ENCODE measurements around the gene DST. TPM values are rescaled to one million over a fixed set of nuclear protein-coding genes. Genes with fewer than 3 reads are reported as not detected.
A peak's percentile ranks its signal among the peaks of the same experiment; 100 is the strongest.

DST gene
- total and polyA plus RNA-seq, 2 of the 4 experiments (the other 2 are of a cell fraction) = 97.7 to 452 TPM

- no peak overlapping the region for H2AK9ac ChIP-seq (replicated peaks; ENCODE audit: low read depth, low read length, poor library complexity)
- ATAC-seq (ENCODE audit: low read depth) (no peak), DNase-seq (no peak)
- H3K27me3 ChIP-seq (ENCODE audit: control insufficient read depth, insufficient read depth, low read length) = no peaks in the 10 kb centered on the region
- H3K4me2 ChIP-seq (ENCODE audit: low read depth, low read length) = no peak overlapping the region
- no peaks in the 10 kb centered on the region for H4K20me1 ChIP-seq (ENCODE audit: insufficient read depth, low read length)
- no peak overlapping the region for H3K9ac ChIP-seq (ENCODE audit: low read depth, low read length)
- no peak overlapping the region for H2AK5ac ChIP-seq (ENCODE audit: low read depth, low read length)
- H4K91ac ChIP-seq (ENCODE audit: insufficient read depth, low read depth, low read length) = no peak overlapping the region
- no peak overlapping the region for H2BK20ac ChIP-seq (ENCODE audit: low read depth, low read length)
- H2BK5ac ChIP-seq (ENCODE audit: low read depth, low read length, poor library complexity, severe bottlenecking) = no peak overlapping the region
- POLR2A ChIA-PET (ENCODE audit: unreplicated experiment) = interaction anchor here (0.7 kb wide), 1 partner anchor 161 kb away, joined by 3 read pairs; no protein-coding TSS in a partner anchor
- no peak overlapping the region for H3K18ac ChIP-seq (ENCODE audit: low read depth, low read length)
- no peak for TF ChIP-seq NFE2L2 (IDR thresholded peaks at IDR 0.05; ENCODE audit: low read depth, low read length)
- no peak for TF ChIP-seq BHLHE40 (IDR thresholded peaks at IDR 0.05; ENCODE audit: low read depth, low read length)
- no peak for TF ChIP-seq MAZ (IDR thresholded peaks at IDR 0.05; ENCODE audit: borderline replicate concordance, low read depth, low read length)
- peak; percentile 39 for TF ChIP-seq CEBPB (IDR thresholded peaks at IDR 0.05; ENCODE audit: low read depth, low read length)
- no peak for TF ChIP-seq POLR2A (IDR thresholded peaks at IDR 0.05; ENCODE audit: low read depth, low read length)
- TF ChIP-seq RAD21 (IDR thresholded peaks at IDR 0.05; ENCODE audit: low read length) = no peak
- no peak for TF ChIP-seq RFX5 (IDR thresholded peaks at IDR 0.05; ENCODE audit: low read depth, low read length)
- no peak overlapping the region for H2AFZ ChIP-seq (replicated peaks; ENCODE audit: low read length, poor library complexity)
- no peak overlapping the region for H4K8ac ChIP-seq (ENCODE audit: low read depth in 2 of 2, low read length in 2 of 2)
- dilution Hi-C loops (cut with HindIII; ENCODE audit: low sequenced_read_pairs, unreplicated experiment) (no loop called here), in situ Hi-C loops (cut with MboI; ENCODE audit: low sequenced_read_pairs) (loop anchor here (25.0 kb wide), 1 partner anchor 674 kb away; the partner anchor contains the start of gene PRIM2), intact Hi-C loops (cut with micrococcal nuclease) (loop anchor here (5.0 kb wide), 1 partner anchor 684 kb away; no protein-coding TSS in a partner anchor)
- no peak overlapping the region for H3K4ac ChIP-seq (ENCODE audit: low read depth, low read length)
- H3K56ac ChIP-seq (ENCODE audit: extremely low read depth, insufficient read depth, low read length) = no peak overlapping the region
- peaks cover 3% of the 10 kb centered on the region; the same call in 1 of the 2 replicates for H3K9me1 ChIP-seq (ENCODE audit: insufficient read depth, low read length)
- no peak overlapping the region for H3K23ac ChIP-seq (ENCODE audit: low read depth, low read length)
- no peak overlapping the region for H2BK15ac ChIP-seq (ENCODE audit: low read depth, low read length)
- no TSS peak for BruUV-seq (replicated peaks)
- no peak overlapping the region for H4K5ac ChIP-seq (ENCODE audit: low read depth, low read length)
- peaks cover 6% of the 10 kb centered on the region for H3K4me1 ChIP-seq (ENCODE audit: control insufficient read depth, insufficient read depth, low read length)
- H3K9me3 ChIP-seq (ENCODE audit: control insufficient read depth, insufficient read depth, low read length) = no peaks in the 10 kb centered on the region
- H3K4me3 ChIP-seq (ENCODE audit: insufficient read depth, low read depth, low read length) = no peak overlapping the region
- H2BK120ac ChIP-seq (ENCODE audit: low read depth, low read length) = no peak overlapping the region
- peaks cover 13 to 16% of the 10 kb centered on the region in 2 experiments for H3K79me1 ChIP-seq (ENCODE audit: low read depth in 1 of 2, low read length in 2 of 2)
- no peak overlapping the region for H3K14ac ChIP-seq (replicated peaks; ENCODE audit: low read depth, low read length)
- H3K27ac ChIP-seq (ENCODE audit: insufficient read depth, low read length) = no peak overlapping the region
- CTCF ChIA-PET = interaction anchor here (1.0 to 3.0 kb wide), 2 partner anchors 54 to 213 kb away, joined by 3 to 11 read pairs; no protein-coding TSS in a partner anchor
- H3K36me3 ChIP-seq (ENCODE audit: control insufficient read depth, insufficient read depth, low read length) = peaks cover 23% of the 10 kb centered on the region
Observed at GRCh38 chr6:56638760-56639159, 3.9 kb downstream of the DST start.
